GM21360 (cell line): Measurements from ENCODE around the gene TLDC2.
"Not testable (repeated sequence)": the region's sequence is repeated elsewhere in the genome, so short reads cannot be mapped to it uniquely, and the experiment has no call there.

Source experiments
- ATAC-seq: cut with Tn5 transposase; IDR thresholded peaks from one replicate; pipeline ENCODE4 v1.9.1; 2021; ENCODE audit warnings: mild to moderate bottlenecking, moderate library complexity; ENCODE audit not compliant: unreplicated experiment

Gene TLDC2

DNA sequence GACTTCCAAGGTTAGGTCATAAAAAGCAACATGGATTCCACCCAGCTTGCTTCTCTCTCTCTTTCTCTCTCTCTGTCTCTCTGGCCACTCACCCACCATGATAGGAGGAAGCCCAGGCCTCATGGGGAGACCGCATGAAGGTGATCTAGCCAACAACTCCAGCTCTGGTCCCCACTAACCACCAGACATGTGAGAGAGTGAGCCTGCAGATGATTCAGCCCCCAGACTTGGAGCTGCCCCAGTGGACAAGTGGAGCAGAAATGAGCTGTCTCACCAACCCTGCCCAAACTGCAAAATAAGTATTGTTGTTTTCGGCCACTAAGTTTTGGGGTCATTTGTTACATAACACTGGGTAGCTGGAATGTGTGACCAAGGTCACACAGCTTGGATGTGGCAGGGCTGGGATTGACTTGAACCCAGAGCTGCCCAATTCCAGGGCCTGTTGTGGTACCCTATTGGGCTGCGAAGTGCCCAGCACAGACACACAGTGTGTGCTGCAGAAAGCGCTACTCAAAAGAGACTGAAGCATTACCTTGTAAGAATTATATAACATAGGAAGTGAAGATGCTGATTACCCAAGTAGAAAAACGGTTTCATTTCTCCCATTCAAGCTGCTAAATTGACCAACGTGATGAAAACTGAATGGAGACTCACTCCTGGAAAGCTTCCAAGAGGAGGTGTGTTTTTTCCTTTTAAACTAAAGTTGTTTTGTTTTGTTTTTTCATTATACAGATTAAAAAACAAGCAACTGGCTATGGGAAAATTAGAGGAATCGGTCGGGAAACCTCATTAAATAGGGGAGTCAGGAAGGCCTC, 9.1 kb upstream of the TLDC2 start:
- no peak for ATAC-seq

DNA sequence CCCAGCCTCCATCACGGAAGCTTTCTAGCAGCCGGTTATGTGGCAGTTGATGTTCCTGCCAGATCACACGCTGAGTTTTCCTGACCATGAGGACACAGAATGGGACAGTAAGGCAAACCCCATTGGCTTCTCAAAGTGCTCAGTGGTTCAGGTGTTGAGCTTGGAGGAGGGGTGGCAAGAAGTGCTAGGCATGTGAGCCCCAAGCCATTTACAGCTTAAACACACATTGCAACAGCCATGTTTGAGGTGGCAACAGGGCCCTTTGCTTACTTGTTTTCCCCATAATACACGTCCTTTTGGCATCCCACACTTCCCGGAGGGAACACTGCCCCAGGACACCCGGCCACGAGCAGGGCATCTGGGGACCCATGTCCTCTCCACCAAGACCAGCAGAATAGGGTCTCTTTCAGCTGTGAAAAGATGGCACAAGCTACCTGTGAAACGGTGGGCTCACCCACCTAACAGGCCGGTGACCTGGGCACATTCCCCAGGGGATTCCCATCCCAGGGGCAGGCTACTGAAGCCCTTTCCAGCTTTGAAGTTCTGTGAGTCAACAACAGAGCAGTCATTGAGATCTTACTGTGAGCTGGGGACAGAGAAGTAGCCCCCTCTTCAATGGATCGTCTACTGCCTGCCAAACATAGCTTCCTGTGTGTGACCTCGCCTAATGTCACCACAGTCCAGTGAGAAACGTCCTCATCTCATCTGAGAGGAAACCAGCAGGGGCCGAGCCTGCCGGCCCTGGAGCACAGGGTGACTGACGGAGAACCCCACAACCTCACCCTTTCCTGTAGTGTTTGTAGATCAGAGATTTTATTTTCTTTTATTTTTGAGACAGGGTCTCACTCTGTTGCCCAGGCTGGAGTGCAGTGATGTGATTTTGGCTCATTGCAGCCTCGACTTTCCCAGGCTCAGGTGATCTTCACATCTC, 4.0 kb upstream of the TLDC2 start:
- ATAC-seq: no peak

DNA sequence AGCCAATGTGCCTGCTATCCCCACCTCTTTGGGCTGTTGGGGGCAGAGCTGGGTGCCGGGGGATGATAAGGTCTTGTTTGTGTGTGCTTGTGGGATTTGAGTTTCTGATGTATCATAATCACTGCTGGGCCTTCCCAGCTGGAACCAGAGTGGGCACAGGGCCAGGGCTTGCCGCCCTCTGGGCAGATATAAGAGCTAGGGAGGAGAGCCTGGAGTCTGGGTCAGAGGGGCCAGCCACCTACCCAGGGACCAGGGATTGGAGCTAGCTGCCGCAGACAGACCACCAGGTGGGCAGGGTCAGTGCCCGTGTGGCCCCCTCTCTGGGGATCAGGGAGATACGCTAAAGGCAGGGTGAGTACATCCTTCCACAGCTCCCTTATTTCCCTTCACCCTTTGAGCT, 3.1 kb upstream of the TLDC2 start:
- ATAC-seq: no peak

- ATAC-seq: no peak
Observed at GRCh38 chr20:36873498-36874189, 2.3 kb upstream of the TLDC2 start.

GRCh38 chr20:36875093-36875492, 845 bp upstream of the TLDC2 start:
- ATAC-seq: not testable (repeated sequence)

- ATAC-seq: no peak
Observed at GRCh38 chr20:36876473-36876833, 515 bp downstream of the TLDC2 start.

- no peak for ATAC-seq
Observed at GRCh38 chr20:36878941-36879340, 3.0 kb downstream of the TLDC2 start.

- no peak for ATAC-seq
Observed at GRCh38 chr20:36880741-36881250, 4.9 kb downstream of the TLDC2 start.

DNA sequence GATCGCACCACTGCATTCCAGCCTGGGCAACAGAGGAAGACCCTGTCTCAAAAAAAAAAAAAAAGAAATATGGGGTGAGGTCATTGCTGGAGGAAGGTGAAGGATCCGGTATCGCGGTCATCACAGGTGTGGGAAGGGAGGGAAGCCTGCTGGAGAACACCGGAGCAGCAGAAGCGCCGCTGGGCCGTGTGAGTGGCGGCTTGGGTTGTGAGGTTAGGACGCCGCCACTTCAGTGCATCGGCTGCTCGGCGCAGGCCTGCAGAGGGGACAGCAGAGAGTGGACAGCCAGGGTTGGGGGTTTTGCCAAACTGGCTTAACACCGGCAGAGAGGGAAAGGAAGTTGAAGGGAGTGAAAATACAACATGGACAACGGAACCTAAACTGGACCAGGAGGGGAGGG, 5.4 kb downstream of the TLDC2 start:
- ATAC-seq: no peak

- ATAC-seq: no peak
Observed at GRCh38 chr20:36881888-36882287, 6.0 kb downstream of the TLDC2 start.

- ATAC-seq: no peak
Observed at GRCh38 chr20:36883977-36884535, 8.1 kb downstream of the TLDC2 start.

DNA sequence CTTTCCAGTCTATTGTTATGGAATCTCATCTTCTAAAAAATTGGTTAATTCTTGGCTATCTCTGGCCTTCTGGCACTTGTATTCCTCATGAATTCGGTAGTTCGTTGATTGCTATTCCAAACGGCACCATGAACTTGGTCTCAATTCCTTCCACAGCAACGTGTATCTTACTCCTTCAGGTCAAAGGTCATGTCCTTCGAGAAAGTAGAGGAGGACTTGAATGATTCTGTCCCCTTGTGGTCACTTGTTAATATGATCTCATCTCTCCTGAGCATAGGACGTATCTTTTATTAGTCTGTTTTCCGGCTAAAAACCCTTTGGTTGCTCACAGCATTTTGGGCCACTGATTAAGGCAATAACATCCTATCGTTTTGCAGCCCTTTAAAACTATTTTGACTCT, 9.4 kb downstream of the TLDC2 start:
- no peak for ATAC-seq

DNA sequence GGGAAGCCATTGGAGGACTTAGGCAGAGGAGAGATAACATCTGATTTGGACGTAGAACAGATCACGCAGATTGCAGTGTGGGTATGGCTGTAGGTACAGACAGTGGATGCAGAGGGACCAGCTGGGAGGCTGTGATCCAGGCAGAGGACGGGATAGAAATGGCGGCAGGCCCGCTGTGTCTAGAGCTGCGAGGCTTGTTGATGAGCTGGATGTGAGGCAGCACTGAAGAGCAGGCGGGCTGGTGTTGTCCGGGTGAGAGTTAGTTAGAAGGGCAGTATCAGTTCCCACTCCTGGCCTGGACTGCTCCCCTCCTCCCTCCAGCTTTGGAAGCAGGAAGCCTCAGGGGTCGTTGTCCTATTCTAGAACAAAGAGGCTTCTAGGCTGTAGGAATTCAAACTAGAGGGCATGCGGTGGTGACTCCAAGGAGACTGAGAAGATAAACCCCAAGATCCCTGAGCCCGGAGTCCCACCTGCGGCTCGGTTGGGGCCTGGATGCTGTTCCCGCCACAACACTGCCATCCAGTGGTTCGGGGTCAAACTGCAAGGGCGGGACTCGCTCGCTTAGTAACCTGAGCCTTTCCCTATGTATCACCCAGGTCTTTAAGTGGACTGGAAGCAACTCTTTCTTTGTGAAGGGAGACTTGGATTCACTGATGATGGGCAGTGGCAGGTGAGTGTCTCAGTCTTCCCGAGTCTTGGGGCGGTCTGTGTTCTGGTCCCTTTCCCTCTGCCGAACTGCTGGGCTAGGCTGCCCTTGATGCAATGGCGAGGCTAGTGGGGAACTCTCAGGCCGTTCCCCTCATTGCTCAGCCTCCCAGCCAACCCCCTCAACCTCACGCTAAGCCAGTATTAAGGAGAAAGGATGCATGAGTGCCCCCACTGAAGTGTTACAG, 11.2 kb downstream of the TLDC2 start:
- ATAC-seq: no peak

GRCh38 chr20:36887752-36888090, 11.8 kb downstream of the TLDC2 start:
- no peak for ATAC-seq

GRCh38 chr20:36888880-36889516, 13.1 kb downstream of the TLDC2 start:
- ATAC-seq: no peak

GRCh38 chr20:36890586-36890985, 14.6 kb downstream of the TLDC2 start:
- ATAC-seq: no peak

DNA sequence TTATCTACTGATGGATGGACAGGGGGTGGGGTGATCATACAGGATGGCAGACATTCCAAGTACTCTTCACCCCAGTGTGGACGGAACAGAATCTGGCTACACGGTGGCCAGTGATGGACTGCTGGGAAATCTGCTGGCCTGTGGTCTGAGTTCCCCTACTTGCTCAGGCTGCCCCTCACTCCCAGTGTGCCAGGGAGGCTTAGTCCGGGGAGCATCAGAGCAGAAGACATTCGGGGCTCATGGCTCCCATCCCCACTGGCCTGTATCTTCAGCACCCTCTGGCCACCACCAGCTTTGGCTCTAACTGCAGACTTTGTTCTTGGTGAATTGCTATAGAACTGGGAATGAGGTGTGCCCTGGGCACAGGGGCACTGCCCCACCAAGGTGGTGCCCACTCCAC, 15.3 kb downstream of the TLDC2 start:
- ATAC-seq: no peak

GRCh38 chr20:36893801-36894200, 17.9 kb downstream of the TLDC2 start:
- ATAC-seq: no peak

DNA sequence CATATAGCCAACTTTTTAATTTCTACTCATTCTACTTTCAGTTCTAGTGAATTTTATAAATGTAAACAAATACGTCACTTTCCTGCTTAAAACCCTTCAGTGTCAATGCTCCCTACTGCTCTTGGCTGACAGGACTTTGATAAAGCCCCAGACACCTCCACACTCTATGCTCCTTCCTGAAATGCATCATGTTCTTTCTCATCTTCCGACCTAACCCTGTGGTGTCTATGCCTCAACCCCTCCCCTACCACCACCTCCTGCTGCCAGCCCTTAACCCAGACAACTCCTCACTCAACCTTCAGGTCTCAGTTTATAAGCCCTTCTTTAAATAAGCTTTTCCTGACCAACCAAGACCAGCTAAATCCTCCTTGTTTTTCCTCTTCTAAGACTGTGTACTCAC, 19.1 kb downstream of the TLDC2 start:
- ATAC-seq: no peak

DNA sequence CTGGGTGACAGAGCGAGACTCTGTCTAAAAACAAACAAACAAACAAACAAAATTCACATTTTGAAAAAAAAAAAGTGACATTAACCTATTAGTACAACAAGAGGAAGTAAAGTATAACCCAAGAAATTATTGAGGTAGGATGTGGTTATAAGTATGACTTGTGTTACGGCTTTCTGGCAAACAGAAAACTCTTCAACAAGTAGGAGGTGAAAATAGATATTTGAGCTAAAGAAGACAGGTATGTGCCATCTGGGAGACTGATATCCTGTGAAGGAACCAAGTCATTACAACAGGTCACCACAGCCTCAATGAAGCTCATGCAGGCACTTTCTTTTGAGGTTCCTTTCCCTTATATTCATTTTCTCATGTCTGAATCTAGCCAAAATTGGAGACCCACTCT, 28.8 kb downstream of the TLDC2 start:
- no peak for ATAC-seq
